ENCODE measurements around the gene HOXB9.

- TF ChIP-seq CTCF (conservative IDR thresholded peaks at IDR 0.05 in 1 of 2, IDR thresholded peaks at IDR 0.05 in 1 of 2; ENCODE audit: low read depth in 1 of 2, low read length in 2 of 2) (no peak), EZH2 (IDR thresholded peaks at IDR 0.05; ENCODE audit: low read length, missing control alignments) (peak; percentile 91)
Measured at GRCh38 chr17:48621410-48622392, 4.5 kb downstream of the HOXB9 start.

Measured in fibroblast of lung (primary cell).